NCI-H524 (cell line): ENCODE data around the gene POU2AF2.

ENCODE experiments used
- DNase-seq, 2 experiments: peaks; one replicate each; lab custom pipeline; 2025; lab: John Stamatoyannopoulos, UW

The POU2AF2 gene

GRCh38 chr11:111331711-111332479 is 86.4 kb downstream of the POU2AF2 start:
- no peak for DNase-seq

- peak in 1 of 2 experiments; percentile 44 for DNase-seq
These were observed 89.3 kb downstream of the POU2AF2 start for GRCh38 chr11:111334532-111335502.

- DNase-seq: no peak
These were observed 90.0 kb downstream of the POU2AF2 start for GRCh38 chr11:111335549-111335948.
